SK-N-SH (cell line): ENCODE measurements around the gene BCAR3. TPM values are rescaled to one million over a fixed set of nuclear protein-coding genes. Genes with fewer than 3 reads are reported as not detected.

Experiments used
- CTCF ChIA-PET: fragments of 300-600, 350-600 bp; formaldehyde crosslinking; extraction: SDS; loops from one replicate; lab custom pipeline; 2021; lab: Yijun Ruan, JAX
- POLR2A ChIA-PET: fragments of 350-600 bp; sonication (Branson Sonifier 250); formaldehyde crosslinking; extraction: SDS; loops from one replicate; lab custom pipeline; 2020; ENCODE audit warnings: antibody characterized with exemption, inconsistent platforms; lab: Yijun Ruan, JAX
- DNase-seq: peaks from one replicate; pipeline ENCODE4 v3.0.0; 2012
- H2AFZ ChIP-seq: fragments of 200-600 bp; sonication (generic); 2 replicates; pipeline ENCODE4 v1.8.1; 2016; ENCODE audit warnings: antibody characterized with exemption, mild to moderate bottlenecking, low read depth
- H3F3A ChIP-seq: fragments of 200-600 bp; sonication (generic); replicated peaks from 2 replicates; pipeline ENCODE3; 2016; ENCODE audit warnings: antibody characterized with exemption, mild to moderate bottlenecking; ENCODE audit not compliant: insufficient read depth
- H3K27ac ChIP-seq, 2 experiments: fragments of 200-500 bp in 1 of 2; fragments of 200-600 bp in 1 of 2; sonication (Bioruptor generic) in 1 of 2; sonication (generic), shearing (Covaris generic) in 1 of 2; 2 replicates each; pipeline versions ENCODE4 v1.5.1 to v1.6.1; 2014 to 2016; ENCODE audit warnings: low read depth in 2 of 2, inconsistent platforms in 1 of 2, low read length in 1 of 2, mild to moderate bottlenecking in 1 of 2, mixed read lengths in 1 of 2
- H3K27me3 ChIP-seq: fragments of 200-600 bp; sonication (generic), shearing (Covaris generic); 2 replicates; pipeline ENCODE4 v1.6.1; 2016; ENCODE audit warnings: mixed run types; ENCODE audit not compliant: insufficient read depth
- H3K36me3 ChIP-seq, 2 experiments: fragments of 200-500 bp in 1 of 2; fragments of 200-600 bp in 1 of 2; sonication (Bioruptor generic) in 1 of 2; sonication (generic) in 1 of 2; replicated peaks in 1 of 2; 2 replicates each; pipeline versions ENCODE3 to v1.5.1; 2014 to 2016; ENCODE audit warnings: low read length in 1 of 2, mild to moderate bottlenecking in 1 of 2; ENCODE audit not compliant: insufficient read depth in 2 of 2, control insufficient read depth in 1 of 2
- H3K4me1 ChIP-seq, 2 experiments: fragments of 200-500 bp in 1 of 2; fragments of 200-600 bp in 1 of 2; sonication (Bioruptor generic) in 1 of 2; sonication (generic), shearing (Covaris generic) in 1 of 2; 2 replicates each; pipeline versions ENCODE4 v1.5.1 to v1.6.1; 2014 to 2016; ENCODE audit warnings: low read depth in 1 of 2, low read length in 1 of 2, mixed run types in 1 of 2; ENCODE audit not compliant: insufficient read depth in 2 of 2, control insufficient read depth in 1 of 2
- H3K4me2 ChIP-seq: fragments of 200-600 bp; sonication (generic), shearing (Covaris generic); 2 replicates; pipeline ENCODE4 v1.6.1; 2017; ENCODE audit warnings: mixed run types
- H3K4me3 ChIP-seq, 2 experiments: fragments of 200-500 bp in 1 of 2; fragments of 200-600 bp in 1 of 2; sonication (Bioruptor generic) in 1 of 2; sonication (generic), shearing (Covaris generic) in 1 of 2; 2 replicates each; pipeline versions ENCODE4 v1.5.1 to v1.8.1; 2014 to 2016; ENCODE audit warnings: low read depth in 2 of 2, inconsistent platforms in 1 of 2, low read length in 1 of 2, mild to moderate bottlenecking in 1 of 2, mixed read lengths in 1 of 2, moderate library complexity in 1 of 2
- H3K79me2 ChIP-seq: fragments of 200-600 bp; sonication (generic); 2 replicates; pipeline ENCODE4 v1.8.1; 2017; ENCODE audit warnings: mild to moderate bottlenecking; ENCODE audit not compliant: insufficient read depth
- H3K9ac ChIP-seq: fragments of 200-600 bp; sonication (generic); 2 replicates; pipeline ENCODE4 v1.6.1; 2017; ENCODE audit warnings: mixed run types
- H3K9me2 ChIP-seq: fragments of 200-600 bp; sonication (generic); 2 replicates; pipeline ENCODE4 v1.6.1; 2017; ENCODE audit warnings: mixed run types
- H3K9me3 ChIP-seq: fragments of 200-600 bp; sonication (generic); 2 replicates; pipeline ENCODE4 v1.6.1; 2017; ENCODE audit warnings: mixed run types, mild to moderate bottlenecking, moderate library complexity
- H4K20me1 ChIP-seq: fragments of 200-600 bp; sonication (generic); 2 replicates; pipeline ENCODE4 v1.6.1; 2017; ENCODE audit warnings: mild to moderate bottlenecking, mixed run types; ENCODE audit not compliant: insufficient read depth
- EP300 ChIP-seq, 2 experiments: IDR thresholded peaks; 2 replicates each; pipeline versions ENCODE4 v1.4.0 to v1.6.1; 2012; ENCODE audit warnings: borderline replicate concordance in 1 of 2, low read depth in 1 of 2, low read length in 1 of 2
- FOXJ3 ChIP-seq: sonication (generic); formaldehyde crosslinking; IDR thresholded peaks from 2 replicates; pipeline ENCODE4 v1.5.1; 2020; ENCODE audit warnings: mild to moderate bottlenecking, missing genetic modification reagents
- FOXM1 ChIP-seq: IDR thresholded peaks from 2 replicates; pipeline ENCODE4 v1.4.0; 2012; ENCODE audit warnings: low read depth, mild to moderate bottlenecking
- GATA2 ChIP-seq: sonication (generic); formaldehyde crosslinking; IDR thresholded peaks from 2 replicates; pipeline ENCODE4 v1.5.0; 2020; ENCODE audit warnings: mild to moderate bottlenecking, missing genetic modification reagents
- JUND ChIP-seq: IDR thresholded peaks from 2 replicates; pipeline ENCODE4 v1.4.0; 2012
- NFIC ChIP-seq: IDR thresholded peaks from 2 replicates; pipeline ENCODE4 v1.4.0; 2012; ENCODE audit warnings: borderline replicate concordance
- PBX3 ChIP-seq: IDR thresholded peaks from 2 replicates; pipeline ENCODE4; 2012
- POLR2AphosphoS5 ChIP-seq: IDR thresholded peaks from 2 replicates; pipeline ENCODE4 v1.6.1; 2012; ENCODE audit warnings: low read depth, low read length
- RAD21 ChIP-seq: IDR thresholded peaks from 2 replicates; pipeline ENCODE4 v1.6.1; 2012; ENCODE audit warnings: mild to moderate bottlenecking, low read length
- RCOR1 ChIP-seq: fragments of 150-350 bp; IDR thresholded peaks from 2 replicates; pipeline ENCODE4 v1.6.1; 2017; ENCODE audit warnings: antibody characterized with exemption, low read length
- RXRA ChIP-seq: IDR thresholded peaks from 2 replicates; pipeline ENCODE4 v1.4.0; 2012; ENCODE audit warnings: low read depth, mild to moderate bottlenecking, borderline replicate concordance
- SMC3 ChIP-seq: IDR thresholded peaks from 2 replicates; pipeline ENCODE4 v1.6.1; 2012; ENCODE audit warnings: low read depth, low read length, improper control_type of control experiment
- TAF1 ChIP-seq: IDR thresholded peaks from 2 replicates; pipeline ENCODE4 v1.6.1; 2012; ENCODE audit warnings: low read depth, mild to moderate bottlenecking, low read length, moderate library complexity, borderline replicate concordance
- TCF12 ChIP-seq: IDR thresholded peaks from 2 replicates; pipeline ENCODE4 v1.4.0; 2012
- WGBS: methylation state at CpG from one replicate; pipeline ENCODE4 v1.1.6; 2017; ENCODE audit warnings: low lambda C conversion rate; 5-methylcytosine and 5-hydroxymethylcytosine counted together
- polyA plus RNA-seq, 3 experiments: library from polyadenylated mRNA; depleted of rRNA; stranded (reverse); fragments of >200 nt; gene quantifications; 2 replicates each; pipeline ENCODE4 v1.2.3, GENCODE V29; 2012
- TF ChIP-seq, protein P1 (sequence below): IDR thresholded peaks from 2 replicates; pipeline ENCODE4 v1.4.0; 2012; ENCODE audit warnings: low read depth, borderline replicate concordance
- TF ChIP-seq, protein P2 (sequence below): fragments of 200-600 bp; sonication (generic); IDR thresholded peaks from 2 replicates; pipeline ENCODE4 v1.6.1; 2017; ENCODE audit warnings: antibody characterized with exemption, mild to moderate bottlenecking, moderate library complexity

Gene BCAR3
- polyA plus RNA-seq, 1 of the 3 experiments (the other 2 are of a cell fraction) = 58.4 TPM

DNA sequence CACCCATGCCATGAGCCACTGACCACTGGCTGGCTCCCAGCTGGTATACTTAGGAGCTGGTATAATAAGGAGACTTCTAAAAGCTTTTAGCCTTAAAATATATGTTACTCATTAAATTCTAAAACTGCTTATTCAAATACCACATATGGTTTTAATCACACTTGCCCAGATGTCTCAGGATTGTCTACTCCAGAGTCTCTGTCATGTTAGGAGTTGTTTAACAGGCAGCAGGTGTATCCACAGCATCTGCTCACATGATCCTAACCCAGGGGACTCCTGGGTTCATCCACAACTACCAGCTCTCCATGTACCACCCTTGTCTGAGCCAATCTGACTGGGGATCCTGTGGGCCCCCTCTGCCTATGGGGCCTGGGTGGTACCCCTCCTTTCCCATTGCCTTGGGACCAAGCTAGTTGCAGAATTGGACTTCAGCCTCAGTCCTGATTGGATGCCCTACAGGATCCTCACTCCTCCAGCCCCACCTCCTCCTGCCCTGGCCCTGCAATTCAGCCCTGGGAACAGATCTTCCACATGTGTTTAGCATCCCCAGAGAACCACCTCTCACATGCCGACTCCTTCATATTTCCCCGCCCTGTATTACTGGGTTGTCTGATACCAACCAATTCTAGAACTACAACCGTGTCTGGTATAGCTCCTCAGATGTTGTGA, 61.3 kb downstream of the BCAR3 start:
- Histone ChIP-seq H3K27ac (peak overlapping the region; percentile 82 to 98; a peak in 3 of 4 replicates), H3F3A (peaks cover 81% of the 10 kb centered on the region), H3K4me1 (peaks cover 81 to 84% of the 10 kb centered on the region in 2 experiments), H3K9ac (no peak overlapping the region), H3K4me2 (0 out of 2 replicates have a peak overlapping the region, but pooled peaks have one; percentile 9), H4K20me1 (peaks cover 16% of the 10 kb centered on the region; the same call in 1 of the 2 replicates), H3K36me3 (no peaks in the 10 kb centered on the region), H3K4me3 (no peak overlapping the region), H3K9me3 (no peaks in the 10 kb centered on the region), H2AFZ (no peak overlapping the region), H3K9me2 (no peaks in the 10 kb centered on the region), H3K79me2 (peaks cover 97% of the 10 kb centered on the region), H3K27me3 (no peaks in the 10 kb centered on the region)
- ChIA-PET CTCF (interaction anchor here (0.8 to 28.6 kb wide), 13 partner anchors 10 to 224 kb away, joined by 3 to 591 read pairs (median 5); partner anchors contain the start of gene FNBP1L), POLR2A (interaction anchor here (1.1 to 1.9 kb wide), 2 partner anchors 12 to 44 kb away, joined by 3 to 5 read pairs; no protein-coding TSS in a partner anchor)
- WGBS = 81% methylated on average over 3 of the region's 3 CpGs
- TF ChIP-seq RCOR1 (peak; percentile 55; the same call in 1 of the 2 replicates), TAF1 (no peak), EP300 (IDR thresholded peaks at IDR 0.05; ENCODE audit: borderline replicate concordance in 1 of 2, low read depth in 1 of 2, low read length in 1 of 2) (peak in 1 of 2 experiments; percentile 58; a peak in 1 of 4 replicates), GATA2 (CRISPR knock-in tag) (no peak), RXRA (peak; percentile 15; the same call in 1 of the 2 replicates), POLR2AphosphoS5 (peak; percentile 89), TCF12 (peak; percentile 98), PBX3 (peak; percentile 50; the same call in 1 of the 2 replicates), NFIC (peak; percentile 53; the same call in 1 of the 2 replicates), JUND (peak; percentile 19; the same call in 1 of the 2 replicates), FOXM1 (no peak)
- TF ChIP-seq, protein P1, sequence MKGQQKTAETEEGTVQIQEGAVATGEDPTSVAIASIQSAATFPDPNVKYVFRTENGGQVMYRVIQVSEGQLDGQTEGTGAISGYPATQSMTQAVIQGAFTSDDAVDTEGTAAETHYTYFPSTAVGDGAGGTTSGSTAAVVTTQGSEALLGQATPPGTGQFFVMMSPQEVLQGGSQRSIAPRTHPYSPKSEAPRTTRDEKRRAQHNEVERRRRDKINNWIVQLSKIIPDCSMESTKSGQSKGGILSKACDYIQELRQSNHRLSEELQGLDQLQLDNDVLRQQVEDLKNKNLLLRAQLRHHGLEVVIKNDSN = 0 out of 2 replicates have a peak, but pooled peaks have one; percentile 19
- no peak for DNase-seq

DNA sequence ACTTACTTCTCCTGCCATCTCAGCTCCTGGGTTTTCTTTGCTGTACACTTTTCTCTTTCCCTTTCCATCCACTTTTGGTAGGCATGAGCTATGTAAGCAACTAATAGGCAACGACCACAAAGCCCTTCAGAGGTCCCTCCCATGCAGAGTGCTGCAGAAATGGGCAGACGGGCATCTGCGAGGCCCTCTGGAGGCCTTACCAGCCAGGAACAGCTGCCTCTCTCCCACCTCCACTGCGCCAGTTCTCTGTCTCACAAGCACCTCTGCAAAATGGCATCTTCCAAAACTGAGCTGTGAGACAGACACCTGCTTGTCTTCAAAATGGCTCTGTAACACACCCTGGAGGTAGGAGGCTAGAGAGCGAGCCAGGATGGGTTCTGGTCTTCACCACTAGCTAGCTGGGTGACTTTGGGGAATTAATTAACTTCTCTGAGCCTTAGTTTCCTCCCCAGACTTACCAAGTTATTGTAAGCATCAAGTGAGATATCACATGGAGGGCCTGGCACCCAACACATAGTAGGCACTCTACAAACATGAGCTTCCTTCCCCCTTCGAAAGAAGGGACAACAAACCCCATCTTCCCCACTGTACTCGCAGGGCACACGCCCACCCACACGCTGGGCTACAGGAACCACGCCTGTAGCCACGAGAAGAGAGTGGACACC, 62.0 kb downstream of the BCAR3 start:
- WGBS = 83% methylated on average over 11 of the region's 11 CpGs
- Histone ChIP-seq H3K4me3 (no peak overlapping the region), H3K36me3 (no peaks in the 10 kb centered on the region), H3K9me3 (no peaks in the 10 kb centered on the region), H3F3A (peaks cover 81% of the 10 kb centered on the region), H3K27me3 (no peaks in the 10 kb centered on the region), H3K27ac (peak overlapping the region; percentile 82 to 98), H3K4me2 (0 out of 2 replicates have a peak overlapping the region, but pooled peaks have one; percentile 9), H4K20me1 (peaks cover 16% of the 10 kb centered on the region; the same call in 1 of the 2 replicates), H3K9ac (no peak overlapping the region), H3K4me1 (peaks cover 80 to 88% of the 10 kb centered on the region in 2 experiments), H3K79me2 (peaks cover 97% of the 10 kb centered on the region), H3K9me2 (no peaks in the 10 kb centered on the region), H2AFZ (no peak overlapping the region)
- ChIA-PET POLR2A (interaction anchor here (1.1 to 1.9 kb wide), 2 partner anchors 11 to 43 kb away, joined by 3 to 5 read pairs; no protein-coding TSS in a partner anchor), CTCF (interaction anchor here (0.6 to 28.6 kb wide), 16 partner anchors 11 to 315 kb away, joined by 3 to 591 read pairs (median 4); partner anchors contain the start of gene FNBP1L)
- no peak for DNase-seq
- TF ChIP-seq RCOR1 (no peak), FOXJ3 (no peak), JUND (no peak), EP300 (IDR thresholded peaks at IDR 0.05; ENCODE audit: borderline replicate concordance in 1 of 2, low read depth in 1 of 2, low read length in 1 of 2) (no peak), SMC3 (peak; percentile 24; the same call in 1 of the 2 replicates), RAD21 (peak; percentile 49)
- TF ChIP-seq, protein P2, sequence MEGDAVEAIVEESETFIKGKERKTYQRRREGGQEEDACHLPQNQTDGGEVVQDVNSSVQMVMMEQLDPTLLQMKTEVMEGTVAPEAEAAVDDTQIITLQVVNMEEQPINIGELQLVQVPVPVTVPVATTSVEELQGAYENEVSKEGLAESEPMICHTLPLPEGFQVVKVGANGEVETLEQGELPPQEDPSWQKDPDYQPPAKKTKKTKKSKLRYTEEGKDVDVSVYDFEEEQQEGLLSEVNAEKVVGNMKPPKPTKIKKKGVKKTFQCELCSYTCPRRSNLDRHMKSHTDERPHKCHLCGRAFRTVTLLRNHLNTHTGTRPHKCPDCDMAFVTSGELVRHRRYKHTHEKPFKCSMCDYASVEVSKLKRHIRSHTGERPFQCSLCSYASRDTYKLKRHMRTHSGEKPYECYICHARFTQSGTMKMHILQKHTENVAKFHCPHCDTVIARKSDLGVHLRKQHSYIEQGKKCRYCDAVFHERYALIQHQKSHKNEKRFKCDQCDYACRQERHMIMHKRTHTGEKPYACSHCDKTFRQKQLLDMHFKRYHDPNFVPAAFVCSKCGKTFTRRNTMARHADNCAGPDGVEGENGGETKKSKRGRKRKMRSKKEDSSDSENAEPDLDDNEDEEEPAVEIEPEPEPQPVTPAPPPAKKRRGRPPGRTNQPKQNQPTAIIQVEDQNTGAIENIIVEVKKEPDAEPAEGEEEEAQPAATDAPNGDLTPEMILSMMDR = peak; percentile 25; the same call in 1 of the 2 replicates
